Loucy (cell line): Measurements from ENCODE around the gene AKR1C1.
"Not testable (repeated sequence)": the region's sequence is repeated elsewhere in the genome, so short reads cannot be mapped to it uniquely, and the experiment has no call there.

Experiments used
- CTCF ChIP-seq: fragments of 200-600 bp; sonication (generic); conservative IDR thresholded peaks from 2 replicates; pipeline ENCODE4 v1.5.1; 2014; ENCODE audit warnings: mild to moderate bottlenecking, antibody characterized with exemption, low read length
- EZH2phosphoT487 ChIP-seq: fragments of 200-600 bp; IDR thresholded peaks from 2 replicates; pipeline ENCODE4 v1.6.1; 2018; ENCODE audit warnings: antibody characterized with exemption, mild to moderate bottlenecking, moderate library complexity, borderline replicate concordance

- TF ChIP-seq CTCF, EZH2phosphoT487: not testable (repeated sequence)
These were observed 22.3 kb upstream of the AKR1C1 start for GRCh38 chr10:4940909-4941308.
